ENCODE data around the gene NKIRAS1. TPM values are rescaled to one million over a fixed set of nuclear protein-coding genes. Genes with fewer than 3 reads are reported as not detected.

The NKIRAS1 gene
- total RNA-seq, 4 donors from 2014 or later = 23.4 to 29.4 (median 26.8) TPM

GRCh38 chr3:23953523-23953922 is 36.7 kb upstream of the NKIRAS1 start:
- TF ChIP-seq EP300 (IDR thresholded peaks at IDR 0.05) = no peak
- TF ChIP-seq POLR2AphosphoS5 (IDR thresholded peaks at IDR 0.05) = no peak
- Histone ChIP-seq H3K27me3 (no peaks in the 10 kb centered on the region), H3K36me3 (peaks cover 0 to 22% (median 4%) of the 10 kb centered on the region in 4 donors), H3K9me3 (no peaks in the 10 kb centered on the region), H3K4me1 (peaks cover 62 to 84% (median 77%) of the 10 kb centered on the region in 4 donors), H3K27ac (replicated peaks in 1 of 4) (peak overlapping the region in 3 of 4 donors; percentile 8 to 100 (median 58)), H3K4me3 (no peak overlapping the region)
- 11% methylated on average over 1 of the region's 1 CpG for WGBS
- intact Hi-C loops (cut with DNase I) = no loop called here
- no peak for DNase-seq (ENCODE audit: extremely low spot score)

DNA sequence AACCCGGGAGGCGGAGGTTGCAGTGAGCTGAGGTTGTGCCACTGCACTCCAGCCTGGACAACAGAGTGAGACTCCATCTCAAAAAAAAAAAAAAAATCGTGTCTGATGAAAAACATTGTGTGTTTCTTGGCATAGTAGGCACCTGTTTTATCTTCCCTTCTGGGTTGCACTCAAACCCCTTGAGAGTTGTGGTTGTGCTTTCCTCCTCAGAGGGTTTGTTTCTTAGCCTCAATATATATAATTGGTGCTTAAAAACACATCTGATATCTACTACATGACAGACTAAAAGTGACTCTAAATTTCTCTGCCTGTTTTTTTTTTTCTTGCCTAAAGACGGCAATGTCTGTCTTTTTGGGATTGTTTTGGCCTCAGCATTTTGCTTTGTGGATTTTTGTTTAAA is 35.9 kb upstream of the NKIRAS1 start:
- 74% methylated on average over 4 of the region's 4 CpGs for WGBS
- intact Hi-C loops (cut with DNase I) = no loop called here
- H3K27ac ChIP-seq (replicated peaks in 1 of 4) = peak overlapping the region in 3 of 4 donors; percentile 30 to 100 (median 100)
- no peak overlapping the region for H3K4me3 ChIP-seq
- no peaks in the 10 kb centered on the region for H3K27me3 ChIP-seq
- no peaks in the 10 kb centered on the region for H3K9me3 ChIP-seq
- H3K4me1 ChIP-seq = peaks cover 71 to 84% (median 77%) of the 10 kb centered on the region in 4 donors
- DNase-seq (ENCODE audit: extremely low spot score) = no peak
- TF ChIP-seq EP300 (IDR thresholded peaks at IDR 0.05) = no peak
- TF ChIP-seq, protein P1, sequence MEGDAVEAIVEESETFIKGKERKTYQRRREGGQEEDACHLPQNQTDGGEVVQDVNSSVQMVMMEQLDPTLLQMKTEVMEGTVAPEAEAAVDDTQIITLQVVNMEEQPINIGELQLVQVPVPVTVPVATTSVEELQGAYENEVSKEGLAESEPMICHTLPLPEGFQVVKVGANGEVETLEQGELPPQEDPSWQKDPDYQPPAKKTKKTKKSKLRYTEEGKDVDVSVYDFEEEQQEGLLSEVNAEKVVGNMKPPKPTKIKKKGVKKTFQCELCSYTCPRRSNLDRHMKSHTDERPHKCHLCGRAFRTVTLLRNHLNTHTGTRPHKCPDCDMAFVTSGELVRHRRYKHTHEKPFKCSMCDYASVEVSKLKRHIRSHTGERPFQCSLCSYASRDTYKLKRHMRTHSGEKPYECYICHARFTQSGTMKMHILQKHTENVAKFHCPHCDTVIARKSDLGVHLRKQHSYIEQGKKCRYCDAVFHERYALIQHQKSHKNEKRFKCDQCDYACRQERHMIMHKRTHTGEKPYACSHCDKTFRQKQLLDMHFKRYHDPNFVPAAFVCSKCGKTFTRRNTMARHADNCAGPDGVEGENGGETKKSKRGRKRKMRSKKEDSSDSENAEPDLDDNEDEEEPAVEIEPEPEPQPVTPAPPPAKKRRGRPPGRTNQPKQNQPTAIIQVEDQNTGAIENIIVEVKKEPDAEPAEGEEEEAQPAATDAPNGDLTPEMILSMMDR (IDR thresholded peaks at IDR 0.05) = no peak
- no peak for TF ChIP-seq POLR2AphosphoS5 (IDR thresholded peaks at IDR 0.05)
- TF ChIP-seq POLR2A (IDR thresholded peaks at IDR 0.05; ENCODE audit: low read depth) = no peak
- H3K36me3 ChIP-seq = peaks cover 0 to 22% (median 4%) of the 10 kb centered on the region in 4 donors

DNA sequence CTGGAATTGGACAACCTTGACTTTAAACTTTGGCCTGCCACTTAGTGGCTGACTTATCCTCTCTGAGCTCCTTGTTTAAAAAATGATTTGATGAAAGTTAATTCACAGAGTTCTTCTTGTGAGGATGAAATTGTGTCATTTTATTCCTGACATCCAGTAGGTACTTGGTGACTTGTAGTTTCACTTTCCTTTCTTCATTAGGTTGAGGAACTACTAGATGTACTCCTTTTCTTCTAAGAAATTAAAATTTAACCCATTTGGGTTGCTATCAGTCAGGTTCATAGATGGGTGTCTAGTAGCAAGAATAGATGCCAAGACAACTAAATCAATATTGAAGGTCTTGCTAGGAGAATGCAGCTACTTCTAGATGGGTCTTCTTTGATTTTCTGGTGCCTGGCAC is 33.5 kb upstream of the NKIRAS1 start:
- TF ChIP-seq POLR2A (IDR thresholded peaks at IDR 0.05; ENCODE audit: low read depth) (no peak), EP300 (IDR thresholded peaks at IDR 0.05) (no peak), POLR2AphosphoS5 (IDR thresholded peaks at IDR 0.05) (no peak)
- TF ChIP-seq, protein P1 (IDR thresholded peaks at IDR 0.05) = no peak
- Histone ChIP-seq H3K9me3 (no peaks in the 10 kb centered on the region), H3K4me1 (peaks cover 84 to 92% (median 89%) of the 10 kb centered on the region in 4 donors), H3K27ac (replicated peaks in 1 of 4) (peak overlapping the region; percentile 94 to 100 (median 100)), H3K4me3 (peak overlapping the region in 2 of 4 donors; percentile 4 to 19), H3K36me3 (peaks cover 0 to 7% (median 2%) of the 10 kb centered on the region in 4 donors), H3K27me3 (no peaks in the 10 kb centered on the region)
- no peak for DNase-seq (ENCODE audit: extremely low spot score)
- intact Hi-C loops (cut with DNase I) = no loop called here

DNA sequence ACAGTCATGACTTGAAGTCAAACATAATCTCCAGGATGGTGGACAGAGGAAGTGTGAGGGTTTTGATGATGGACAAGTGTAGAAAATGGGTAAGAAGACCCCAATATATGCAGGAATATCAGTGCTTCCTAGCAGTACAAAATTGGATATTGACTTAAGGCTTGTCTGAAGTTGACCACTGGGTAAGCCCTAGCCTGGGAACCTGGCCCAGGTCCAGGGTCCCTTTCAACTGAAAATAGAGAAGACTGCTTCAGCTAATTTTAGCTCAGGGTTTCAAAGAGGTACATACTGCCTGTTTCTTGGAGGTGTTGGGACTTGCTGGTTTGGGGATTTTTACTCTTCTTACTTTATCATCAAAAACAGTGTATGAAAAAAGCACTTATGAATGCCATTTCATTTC is 33.0 kb upstream of the NKIRAS1 start:
- TF ChIP-seq POLR2A (IDR thresholded peaks at IDR 0.05; ENCODE audit: low read depth) (no peak), EP300 (IDR thresholded peaks at IDR 0.05) (no peak)
- TF ChIP-seq, protein P1 (IDR thresholded peaks at IDR 0.05) = no peak
- intact Hi-C loops (cut with DNase I) = no loop called here
- Histone ChIP-seq H3K27ac (replicated peaks in 1 of 4) (peak overlapping the region; percentile 94 to 100 (median 100)), H3K36me3 (peaks cover 0 to 2% (median 0%) of the 10 kb centered on the region in 4 donors), H3K27me3 (no peaks in the 10 kb centered on the region), H3K4me3 (peak overlapping the region in 1 of 4 donors; percentile 4), H3K9me3 (no peaks in the 10 kb centered on the region), H3K4me1 (peaks cover 81 to 86% (median 85%) of the 10 kb centered on the region in 4 donors)
- no peak for DNase-seq (ENCODE audit: extremely low spot score)

- H3K4me1 ChIP-seq = peaks cover 75 to 85% (median 81%) of the 10 kb centered on the region in 4 donors
These were observed 32.0 kb upstream of the NKIRAS1 start for GRCh38 chr3:23948761-23949160.

More at GRCh38 chr3:23948761-23949160, 32.0 kb upstream of the NKIRAS1 start:
- H3K9me3 ChIP-seq = no peaks in the 10 kb centered on the region
- H3K4me3 ChIP-seq = no peak overlapping the region
- H3K36me3 ChIP-seq = no peaks in the 10 kb centered on the region
- no peak for TF ChIP-seq POLR2A (IDR thresholded peaks at IDR 0.05; ENCODE audit: low read depth)
- peak in 1 of 2 donors; percentile 8 for TF ChIP-seq POLR2AphosphoS5 (IDR thresholded peaks at IDR 0.05)
- TF ChIP-seq EP300 (IDR thresholded peaks at IDR 0.05) = no peak
- TF ChIP-seq, protein P1 (IDR thresholded peaks at IDR 0.05) = no peak
- H3K27ac ChIP-seq (replicated peaks in 1 of 4) = peak overlapping the region; percentile 94 to 100 (median 100)
- intact Hi-C loops (cut with DNase I) = no loop called here
- no peak for DNase-seq (ENCODE audit: extremely low spot score)
- WGBS = 73% methylated on average over 2 of the region's 2 CpGs
- H3K27me3 ChIP-seq = no peaks in the 10 kb centered on the region

All from esophagus muscularis mucosa (tissue), 4 donors.